ENCODE results near the gene XXYLT1.

Gene XXYLT1

GRCh38 chr3:195070336-195070735 lies 200.6 kb downstream of the XXYLT1 start:
- no peak overlapping the region for H3K27ac Mint-ChIP-seq
- no peaks in the 10 kb centered on the region for H3K9me3 Mint-ChIP-seq (ENCODE audit: low read depth)
- no peaks in the 10 kb centered on the region for H3K4me1 Mint-ChIP-seq (ENCODE audit: low read depth)
- no peaks in the 10 kb centered on the region for H3K27me3 Mint-ChIP-seq
- no peak overlapping the region for H3K4me3 Mint-ChIP-seq
- peaks cover 10% of the 10 kb centered on the region for H3K36me3 Mint-ChIP-seq

GRCh38 chr3:195069501-195070251 lies 201.3 kb downstream of the XXYLT1 start:
- no peaks in the 10 kb centered on the region for H3K4me1 Mint-ChIP-seq (ENCODE audit: low read depth)
- no peak overlapping the region for H3K4me3 Mint-ChIP-seq

GRCh38 chr3:195068084-195069080 lies 202.6 kb downstream of the XXYLT1 start:
- Mint-ChIP-seq H3K4me1 (ENCODE audit: low read depth) (no peaks in the 10 kb centered on the region), H3K36me3 (peaks cover 10% of the 10 kb centered on the region), H3K4me3 (no peak overlapping the region)

More at GRCh38 chr3:195069501-195070251, 201.3 kb downstream of the XXYLT1 start:
- Mint-ChIP-seq H3K9me3 (ENCODE audit: low read depth) (no peaks in the 10 kb centered on the region), H3K36me3 (peaks cover 10% of the 10 kb centered on the region), H3K27me3 (no peaks in the 10 kb centered on the region), H3K27ac (no peak overlapping the region)

GRCh38 chr3:195066441-195066841 lies 204.5 kb downstream of the XXYLT1 start:
- Mint-ChIP-seq H3K27me3 (no peaks in the 10 kb centered on the region), H3K4me1 (ENCODE audit: low read depth) (no peaks in the 10 kb centered on the region), H3K36me3 (peaks cover 10% of the 10 kb centered on the region), H3K27ac (no peak overlapping the region), H3K4me3 (no peak overlapping the region), H3K9me3 (ENCODE audit: low read depth) (no peaks in the 10 kb centered on the region)

More at GRCh38 chr3:195068084-195069080, 202.6 kb downstream of the XXYLT1 start:
- H3K27me3 Mint-ChIP-seq, result no peaks in the 10 kb centered on the region
- no peak overlapping the region for H3K27ac Mint-ChIP-seq
- no peaks in the 10 kb centered on the region for H3K9me3 Mint-ChIP-seq (ENCODE audit: low read depth)

DNA sequence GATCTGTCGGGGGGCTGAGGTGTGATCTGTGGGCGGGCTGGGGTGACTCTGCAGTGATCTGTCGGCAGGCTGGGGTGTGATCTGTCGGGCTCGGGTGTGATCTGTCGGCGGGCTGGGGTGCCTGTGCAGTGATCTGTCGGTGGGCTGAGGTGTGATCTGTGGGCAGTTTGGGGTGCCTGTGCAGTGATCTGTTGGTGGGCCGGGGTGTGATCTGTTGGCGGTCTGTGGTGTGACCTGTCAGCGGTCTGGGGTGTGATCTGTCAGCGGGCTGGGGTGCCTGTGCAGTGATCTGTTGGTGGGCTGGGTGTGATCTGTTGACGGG lies 205.1 kb downstream of the XXYLT1 start:
- Mint-ChIP-seq H3K4me1 (ENCODE audit: low read depth) (no peaks in the 10 kb centered on the region), H3K27me3 (no peaks in the 10 kb centered on the region), H3K9me3 (ENCODE audit: low read depth) (no peaks in the 10 kb centered on the region), H3K27ac (no peak overlapping the region), H3K36me3 (peaks cover 10% of the 10 kb centered on the region), H3K4me3 (no peak overlapping the region)

DNA sequence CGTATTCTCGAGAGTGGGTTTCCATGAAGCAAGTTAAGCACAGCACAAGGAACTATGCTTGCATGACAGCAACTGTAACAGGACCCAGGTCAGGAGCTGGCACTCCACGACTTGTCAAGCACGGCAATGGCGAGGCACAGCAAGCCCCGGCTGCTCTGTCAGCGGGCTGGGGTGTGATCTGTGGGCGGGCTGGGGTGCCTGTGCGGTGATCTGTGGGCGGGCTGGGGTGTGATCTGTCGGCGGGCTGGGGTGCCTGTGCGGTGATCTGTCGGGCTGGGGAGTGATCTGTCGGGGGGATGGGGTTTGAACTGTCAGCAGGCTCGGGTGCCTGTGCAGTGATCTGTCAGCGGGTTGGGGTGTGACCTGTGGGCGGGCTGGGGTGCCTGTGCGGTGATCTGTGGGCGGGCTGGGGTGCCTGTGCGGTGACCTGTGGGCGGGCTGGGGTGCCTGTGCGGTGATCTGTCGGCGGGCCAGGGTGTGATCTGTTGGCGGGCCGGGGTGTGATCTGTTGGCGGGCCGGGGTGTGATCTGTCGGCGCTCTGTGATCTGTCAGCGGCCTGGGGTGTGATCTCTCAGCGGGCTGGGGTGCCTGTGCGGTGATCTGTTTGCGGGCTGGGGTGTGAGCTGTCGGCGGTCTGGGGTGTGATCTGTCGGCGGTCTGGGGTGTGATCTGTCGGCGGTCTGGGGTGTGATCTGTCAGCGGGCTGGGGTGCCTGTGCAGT lies 205.7 kb downstream of the XXYLT1 start:
- Mint-ChIP-seq H3K36me3 (peaks cover 10% of the 10 kb centered on the region), H3K9me3 (ENCODE audit: low read depth) (no peaks in the 10 kb centered on the region), H3K27me3 (no peaks in the 10 kb centered on the region), H3K27ac (no peak overlapping the region), H3K4me3 (no peak overlapping the region), H3K4me1 (ENCODE audit: low read depth) (no peaks in the 10 kb centered on the region)

GRCh38 chr3:195064300-195064931 lies 206.5 kb downstream of the XXYLT1 start:
- Mint-ChIP-seq H3K27ac (no peak overlapping the region), H3K36me3 (peaks cover 10% of the 10 kb centered on the region), H3K4me1 (ENCODE audit: low read depth) (no peaks in the 10 kb centered on the region), H3K27me3 (no peaks in the 10 kb centered on the region), H3K9me3 (ENCODE audit: low read depth) (no peaks in the 10 kb centered on the region), H3K4me3 (no peak overlapping the region)

- no peaks in the 10 kb centered on the region for H3K4me1 Mint-ChIP-seq (ENCODE audit: low read depth)
- H3K27me3 Mint-ChIP-seq, result no peaks in the 10 kb centered on the region
- no peaks in the 10 kb centered on the region for H3K9me3 Mint-ChIP-seq (ENCODE audit: low read depth)
- no peak overlapping the region for H3K4me3 Mint-ChIP-seq
- no peak overlapping the region for H3K27ac Mint-ChIP-seq
- peaks cover 8% of the 10 kb centered on the region for H3K36me3 Mint-ChIP-seq
Observed at GRCh38 chr3:195063581-195064193, 207.3 kb downstream of the XXYLT1 start.

GRCh38 chr3:195062866-195063540 lies 208.0 kb downstream of the XXYLT1 start:
- H3K27me3 Mint-ChIP-seq, result no peaks in the 10 kb centered on the region
- no peaks in the 10 kb centered on the region for H3K9me3 Mint-ChIP-seq (ENCODE audit: low read depth)
- H3K4me3 Mint-ChIP-seq, result no peak overlapping the region
- no peaks in the 10 kb centered on the region for H3K4me1 Mint-ChIP-seq (ENCODE audit: low read depth)
- H3K27ac Mint-ChIP-seq, result no peak overlapping the region
- peaks cover 4% of the 10 kb centered on the region for H3K36me3 Mint-ChIP-seq

- no peaks in the 10 kb centered on the region for H3K4me1 Mint-ChIP-seq (ENCODE audit: low read depth)
- H3K27me3 Mint-ChIP-seq, result no peaks in the 10 kb centered on the region
- no peaks in the 10 kb centered on the region for H3K36me3 Mint-ChIP-seq
- H3K4me3 Mint-ChIP-seq, result no peak overlapping the region
- no peaks in the 10 kb centered on the region for H3K9me3 Mint-ChIP-seq (ENCODE audit: low read depth)
- H3K27ac Mint-ChIP-seq, result no peak overlapping the region
Observed at GRCh38 chr3:195061756-195062655, 209.0 kb downstream of the XXYLT1 start.

DNA sequence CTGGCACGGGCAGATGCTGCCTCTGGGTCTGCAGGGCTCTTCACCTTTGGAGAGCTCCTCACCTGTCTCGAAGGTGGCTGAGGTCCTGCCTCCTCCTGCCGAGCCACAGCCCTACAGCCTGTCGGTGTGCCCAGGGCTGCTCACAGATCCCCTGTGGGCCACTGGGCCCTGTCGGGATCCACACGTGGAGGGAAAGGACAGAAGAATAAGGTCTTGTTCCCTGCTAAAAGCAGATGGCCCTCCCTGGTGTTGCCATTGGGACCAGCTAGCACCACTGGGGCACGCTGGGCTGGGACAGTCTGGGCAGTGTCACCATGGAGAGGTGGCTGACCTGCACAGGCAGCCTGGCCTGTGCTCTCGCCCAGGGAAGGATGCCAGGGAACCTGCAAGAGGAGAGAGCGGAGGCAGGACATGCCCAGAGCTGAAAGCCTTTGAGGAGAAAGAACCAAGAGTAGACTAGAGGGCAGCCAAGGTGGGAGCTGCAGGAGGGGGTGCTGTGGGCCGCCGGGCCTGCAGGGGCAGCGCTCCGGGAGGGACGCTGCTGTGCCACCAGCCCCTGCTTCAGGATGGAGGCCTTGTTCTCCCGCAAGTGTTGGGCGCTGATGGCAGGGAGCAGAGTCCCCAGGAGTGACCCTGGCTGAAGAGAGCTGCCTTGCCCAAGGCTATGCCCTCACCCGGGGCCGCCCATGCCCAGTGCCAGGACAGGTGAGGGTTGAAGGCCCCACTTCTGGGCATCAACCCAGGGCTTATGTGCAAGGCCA lies 210.2 kb downstream of the XXYLT1 start:
- Mint-ChIP-seq H3K4me3 (no peak overlapping the region), H3K9me3 (ENCODE audit: low read depth) (no peaks in the 10 kb centered on the region), H3K4me1 (ENCODE audit: low read depth) (no peaks in the 10 kb centered on the region), H3K27ac (no peak overlapping the region), H3K36me3 (no peaks in the 10 kb centered on the region), H3K27me3 (no peaks in the 10 kb centered on the region)

DNA sequence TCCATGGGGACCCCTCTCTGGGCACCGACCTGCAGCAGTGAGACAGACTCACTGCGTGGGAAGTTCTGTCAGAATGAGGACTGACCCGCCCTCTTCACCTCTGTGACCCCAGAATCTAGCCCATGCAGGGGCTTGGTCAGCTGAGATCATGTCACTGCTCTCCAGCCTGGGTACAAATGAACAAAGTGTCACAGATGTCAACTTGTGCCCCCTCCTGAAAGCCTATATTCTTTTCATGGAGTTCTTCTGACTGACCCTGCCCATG lies 210.8 kb downstream of the XXYLT1 start:
- Mint-ChIP-seq H3K36me3 (no peaks in the 10 kb centered on the region), H3K27ac (no peak overlapping the region)

More for the DNA sequence above, 210.8 kb downstream of the XXYLT1 start:
- Mint-ChIP-seq H3K9me3 (ENCODE audit: low read depth) (no peaks in the 10 kb centered on the region), H3K4me1 (ENCODE audit: low read depth) (no peaks in the 10 kb centered on the region), H3K27me3 (no peaks in the 10 kb centered on the region), H3K4me3 (no peak overlapping the region)
